Measurements from ENCODE around the gene SUSD3. TPM values are rescaled to one million over a fixed set of nuclear protein-coding genes. Genes with fewer than 3 reads are reported as not detected.
A peak's percentile ranks its signal among the peaks of the same experiment; 100 is the strongest.

The SUSD3 gene
- total RNA-seq, 1 donor from 2014 or later: 1.7 TPM

- intact Hi-C loops (cut with DNase I): no loop called here
- no peak for ATAC-seq
- peak; percentile 64 for DNase-seq (ENCODE audit: missing footprints)
Observed at GRCh38 chr9:93127395-93127911, 69.0 kb downstream of the SUSD3 start.

DNA sequence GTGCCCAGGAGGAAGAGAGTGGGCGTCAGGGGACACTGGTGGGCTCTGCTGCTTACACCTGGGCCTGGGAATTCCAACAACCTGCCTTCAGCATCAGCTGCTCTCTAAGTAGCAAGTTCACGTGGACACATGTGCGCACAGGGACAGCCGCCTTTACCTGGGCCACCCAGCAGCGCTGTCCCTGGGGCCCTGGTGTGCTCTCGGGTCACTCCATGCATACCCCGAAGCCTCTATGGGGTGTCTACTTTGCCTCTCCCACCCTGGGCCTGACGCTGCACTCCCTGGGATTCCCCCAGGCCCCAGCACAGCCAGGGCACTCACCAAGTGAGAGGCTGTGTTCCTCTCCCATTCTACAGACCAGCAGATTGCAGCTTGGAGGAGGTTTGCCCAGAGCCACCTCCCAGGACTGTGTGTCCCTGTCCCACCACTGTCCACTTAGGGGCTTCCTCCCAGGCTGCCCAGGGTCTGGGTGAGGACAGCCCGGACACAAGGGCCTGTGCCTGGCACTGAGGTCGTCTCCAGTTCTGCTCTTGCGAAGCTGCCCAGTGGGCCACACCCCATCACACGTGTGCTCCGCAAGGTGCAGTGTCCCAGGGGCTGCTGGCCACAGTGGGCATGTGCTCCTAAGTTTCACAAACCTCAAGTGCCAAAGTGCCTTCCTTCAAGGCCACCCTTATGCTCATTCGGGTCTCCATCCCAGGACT is 69.7 kb downstream of the SUSD3 start:
- intact Hi-C loops (cut with DNase I): no loop called here
- no peak for ATAC-seq
- DNase-seq (ENCODE audit: missing footprints): peak; percentile 55

DNA sequence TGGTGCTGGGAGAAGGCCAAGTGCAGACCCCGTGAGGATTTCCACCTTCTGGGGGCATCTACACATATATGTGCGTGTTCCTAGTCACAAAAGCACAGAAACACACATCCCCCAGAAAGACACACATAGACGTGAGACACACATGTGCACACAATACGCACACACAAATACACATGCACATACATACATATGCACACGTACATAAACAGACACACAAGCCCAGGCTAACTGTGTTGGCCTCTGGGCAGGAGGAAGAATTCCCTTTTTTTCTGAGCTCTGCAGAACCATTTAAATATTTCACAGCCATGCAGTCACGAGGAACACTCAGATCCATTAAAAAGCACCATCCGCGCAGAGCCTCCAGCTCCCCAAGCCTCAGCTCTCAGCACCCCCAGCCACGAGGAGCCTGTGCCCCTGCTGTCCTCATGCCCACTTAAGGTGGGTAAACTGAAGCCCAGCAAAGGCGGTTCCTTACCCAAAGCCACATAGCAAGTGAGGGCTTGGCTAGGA is 70.3 kb downstream of the SUSD3 start:
- ATAC-seq: no peak
- intact Hi-C loops (cut with DNase I): no loop called here
- peak; percentile 6 for DNase-seq (ENCODE audit: missing footprints)

- ATAC-seq (no peak), DNase-seq (ENCODE audit: missing footprints) (peak; percentile 75)
- intact Hi-C loops (cut with DNase I): no loop called here
Observed at GRCh38 chr9:93129286-93129685, 70.8 kb downstream of the SUSD3 start.

DNA sequence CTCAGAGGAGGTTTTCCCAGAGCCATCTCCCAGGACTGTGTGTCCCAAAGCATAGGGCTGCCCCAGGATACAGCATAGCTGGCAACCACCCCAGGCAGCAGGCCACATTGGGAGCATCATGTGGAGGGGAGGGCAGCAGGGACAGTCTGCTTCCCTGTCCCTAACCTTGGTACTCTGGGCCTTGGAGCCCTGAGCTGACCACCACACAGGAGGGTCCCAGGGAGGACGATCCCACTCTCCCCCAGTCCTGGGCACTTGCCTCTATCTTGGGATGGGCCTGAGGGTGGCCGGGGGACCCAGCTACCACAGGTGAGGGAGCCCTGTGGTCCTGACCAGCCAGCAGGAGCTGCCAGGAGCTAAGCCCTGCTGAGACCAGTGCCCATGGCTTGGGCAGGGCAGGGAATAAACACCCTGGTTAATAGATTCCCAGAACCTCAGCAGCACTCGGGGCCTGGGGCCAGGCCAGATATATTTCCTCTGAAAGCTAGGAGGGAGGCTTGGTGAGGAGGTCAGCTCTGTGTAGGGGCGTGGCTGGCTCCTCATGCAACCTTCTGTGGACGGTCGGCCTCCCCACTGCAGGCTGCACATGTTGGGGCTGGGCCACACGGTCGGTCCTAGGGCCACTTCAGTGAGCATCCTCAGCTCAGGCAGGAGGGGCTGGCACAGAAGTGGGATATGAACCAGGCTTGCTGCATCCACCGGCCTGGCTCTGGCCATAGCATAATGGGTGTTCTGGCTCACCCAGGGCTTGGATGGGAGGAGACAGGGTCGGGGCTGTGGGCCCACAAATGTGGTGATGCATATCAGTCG is 71.4 kb downstream of the SUSD3 start:
- peak; percentile 76 for DNase-seq (ENCODE audit: missing footprints)
- peak; percentile 42 for ATAC-seq

GRCh38 chr9:93130861-93131481 is 72.5 kb downstream of the SUSD3 start:
- ATAC-seq: peak; percentile 3
- intact Hi-C loops (cut with DNase I): loop anchor here (5.0 kb wide), 1 partner anchor 34 kb away; the partner anchor contains the start of gene CARD19
- DNase-seq (ENCODE audit: missing footprints): peak; percentile 80

More for the DNA sequence above, 71.4 kb downstream of the SUSD3 start:
- intact Hi-C loops (cut with DNase I): loop anchor here (5.0 kb wide), 1 partner anchor 33 kb away; the partner anchor contains the start of gene CARD19

DNA sequence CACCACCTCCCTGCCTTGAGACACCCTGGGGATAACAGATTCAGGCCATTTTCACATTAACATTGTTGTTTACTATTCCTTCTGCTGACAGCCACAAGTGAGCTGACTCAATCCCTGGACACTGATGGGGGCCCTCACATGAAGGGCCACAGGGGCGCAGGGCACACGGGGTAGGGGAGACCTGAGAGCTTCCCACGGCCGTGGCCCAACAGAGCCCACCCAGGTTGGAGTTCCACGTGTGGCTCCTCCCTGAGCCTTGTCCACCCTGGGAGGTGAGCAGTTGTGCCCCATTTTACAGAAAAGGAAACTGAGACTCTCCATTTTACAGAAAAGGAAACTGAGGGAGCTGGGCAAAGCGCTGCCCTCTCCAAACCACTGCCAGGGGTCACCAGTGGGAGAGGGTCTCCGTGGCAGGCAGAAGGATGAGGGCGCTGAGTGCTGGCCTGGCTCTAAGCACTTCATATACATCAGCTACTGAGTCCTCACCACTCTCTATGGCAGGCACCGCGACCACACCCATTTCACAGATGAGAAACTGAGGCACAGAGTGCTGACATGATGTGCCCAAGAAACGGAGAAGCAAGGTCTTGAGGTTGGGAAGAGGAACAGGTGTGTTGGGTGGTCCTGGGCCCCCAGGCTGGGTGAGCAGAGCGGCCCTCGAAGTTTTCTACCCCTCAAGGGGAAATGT is 73.2 kb downstream of the SUSD3 start:
- intact Hi-C loops (cut with DNase I): loop anchor here (2.0 to 5.0 kb wide), 2 partner anchors 21 to 34 kb away; partner anchors contain the start of gene CARD19

DNA sequence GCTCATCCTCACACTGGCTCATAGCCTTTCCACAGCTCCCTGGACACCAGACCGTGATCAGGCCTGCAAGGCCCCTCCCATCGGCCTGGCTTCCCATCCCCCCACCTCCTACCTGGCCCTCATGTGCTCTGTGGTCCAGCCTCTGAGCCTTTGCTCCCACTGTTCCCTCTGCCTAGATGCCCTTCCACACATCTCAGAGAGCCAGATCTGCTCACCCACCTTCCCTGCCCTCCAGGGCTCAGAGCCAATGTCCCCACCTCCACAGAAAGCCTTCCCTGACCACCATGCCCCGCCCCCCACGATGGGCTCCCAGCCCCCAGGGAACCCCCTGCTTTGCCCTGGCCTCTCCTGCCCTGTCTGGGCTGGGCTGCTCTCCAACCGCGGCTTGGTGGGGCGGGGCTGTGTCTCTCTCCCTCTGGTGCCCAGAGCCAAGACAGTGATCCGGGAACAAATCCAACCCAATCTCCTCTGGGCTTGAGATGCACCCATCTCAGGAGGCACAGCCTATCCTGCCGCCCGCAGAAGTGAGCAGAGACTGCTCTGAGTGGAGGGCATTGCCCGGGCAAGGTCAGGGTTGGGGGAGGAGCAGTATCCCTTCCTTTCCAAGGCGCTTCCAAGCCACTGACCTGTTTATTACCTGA is 73.9 kb downstream of the SUSD3 start:
- intact Hi-C loops (cut with DNase I): loop anchor here (2.0 to 5.0 kb wide), 2 partner anchors 22 to 35 kb away; partner anchors contain the start of gene CARD19
- peak; percentile 37 for ATAC-seq
- DNase-seq (ENCODE audit: missing footprints): peak; percentile 73

More for the DNA sequence above, 73.2 kb downstream of the SUSD3 start:
- no peak for ATAC-seq
- DNase-seq (ENCODE audit: missing footprints): peak; percentile 28

DNA sequence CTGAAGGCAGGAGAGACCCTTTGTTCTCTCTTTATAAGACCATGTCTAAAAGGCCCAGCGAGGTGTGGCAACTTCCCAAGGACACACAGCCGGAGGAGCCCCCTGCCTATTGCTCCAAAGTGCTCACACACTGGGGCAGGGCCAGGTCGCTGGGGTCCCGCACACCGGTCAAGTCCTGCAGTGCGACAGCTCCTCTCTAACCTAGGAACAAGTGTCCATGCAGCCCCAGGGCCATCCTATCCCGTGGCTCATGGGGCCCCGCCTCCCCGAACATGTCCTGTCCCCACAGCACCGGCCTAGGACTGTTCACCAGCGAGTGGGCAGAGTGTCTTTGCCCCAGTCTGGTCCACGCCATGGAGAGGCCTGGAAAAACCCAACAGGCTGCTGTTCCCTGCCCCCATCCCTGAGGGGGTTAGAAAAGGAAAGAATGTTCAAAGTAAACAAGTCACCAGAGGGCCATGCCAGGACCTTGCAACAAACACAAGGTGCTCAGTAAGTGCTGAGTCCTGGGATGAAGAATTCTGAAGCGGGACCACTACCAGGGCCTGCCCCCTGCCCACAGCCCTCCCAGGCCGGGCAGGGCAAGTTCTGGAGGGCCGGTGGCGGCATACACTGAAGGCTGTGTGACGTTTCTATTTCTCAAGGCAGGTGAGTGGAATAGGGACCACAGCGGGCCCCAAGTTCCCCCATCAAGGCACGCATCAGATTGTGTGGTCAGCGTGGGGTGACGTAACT is 74.6 kb downstream of the SUSD3 start:
- intact Hi-C loops (cut with DNase I): loop anchor here (2.0 to 5.0 kb wide), 2 partner anchors 22 to 36 kb away; partner anchors contain the start of gene CARD19
- DNase-seq (ENCODE audit: missing footprints): peak; percentile 75

DNA sequence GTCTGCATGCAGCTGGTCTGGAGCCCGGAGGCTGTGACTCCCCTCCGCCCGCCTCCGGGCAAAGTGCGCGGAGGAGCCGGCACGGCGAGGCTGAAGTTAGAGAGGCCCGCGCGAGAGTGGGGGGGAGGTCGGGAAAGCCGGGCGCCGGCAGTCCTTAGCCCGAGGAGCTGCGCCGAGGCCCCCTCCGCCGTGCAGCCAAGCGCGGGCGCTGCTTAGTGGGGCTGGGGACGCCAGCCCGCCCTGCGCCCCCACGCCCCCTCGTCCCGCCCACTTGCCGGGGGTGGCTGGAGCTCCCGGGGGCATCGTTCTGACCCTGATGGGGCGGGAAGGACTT is 75.1 kb downstream of the SUSD3 start:
- DNase-seq (ENCODE audit: missing footprints): peak; percentile 91
- peak; percentile 65 for ATAC-seq
- intact Hi-C loops (cut with DNase I): loop anchor here (2.0 to 5.0 kb wide), 2 partner anchors 23 to 36 kb away; partner anchors contain the start of gene CARD19

More for the DNA sequence above, 74.6 kb downstream of the SUSD3 start:
- ATAC-seq: peak; percentile 14

DNA sequence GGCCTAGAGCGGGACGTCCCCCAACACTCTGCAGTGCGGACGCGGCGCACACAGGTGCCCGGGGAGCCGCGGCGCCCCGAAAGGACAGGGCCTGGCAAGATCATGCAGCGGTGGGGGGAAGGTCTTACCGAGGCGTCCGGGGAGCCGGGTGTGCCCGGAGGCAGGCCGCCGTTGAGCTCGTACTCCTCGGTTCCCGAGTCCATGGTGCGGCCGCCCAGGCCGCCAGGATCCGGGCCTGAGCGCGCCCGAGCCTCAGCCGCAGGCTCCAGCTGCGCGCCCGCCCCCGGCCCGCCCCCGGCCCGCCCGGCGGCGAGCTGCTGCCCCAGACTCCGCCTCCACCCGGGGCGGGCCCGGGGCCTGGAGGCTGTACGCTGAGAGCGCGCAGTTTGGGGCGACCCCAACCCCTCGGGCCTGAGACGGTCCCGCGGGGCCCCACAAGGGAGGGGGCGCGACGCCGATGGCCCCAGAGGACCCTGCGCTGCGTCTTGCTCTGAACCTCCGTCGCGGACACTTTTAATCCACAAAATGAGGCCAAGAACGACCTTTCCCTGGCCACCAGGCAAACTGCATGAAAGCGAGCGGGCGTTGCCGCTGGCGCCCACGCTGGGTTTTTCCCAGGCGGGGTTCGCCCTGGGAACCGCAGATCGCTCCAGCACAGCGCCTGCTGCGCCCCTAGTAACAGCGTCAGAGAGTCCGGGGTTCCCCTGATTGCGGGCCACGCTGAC is 75.7 kb downstream of the SUSD3 start, which contains the start of gene NINJ1:
TSS of gene NINJ1 (minus strand) at position 237 of the 725 bp plus-strand sequence. CDS start at position 203, 34 bp downstream.
- DNase-seq (ENCODE audit: missing footprints) (peak; percentile 92), ATAC-seq (peak; percentile 87)
- intact Hi-C loops (cut with DNase I): loop anchor here (5.0 kb wide), 1 partner anchor 37 kb away; the partner anchor contains the start of gene CARD19

Other genes with a start within 250 kb of the SUSD3 start
- gene ZNF484, start 180.7 kb upstream of the SUSD3 start, total RNA-seq: 4.3 TPM
- 3.0 TPM for gene FGD3, start 111.2 kb upstream of the SUSD3 start, total RNA-seq
- gene CARD19, start 37.5 kb downstream of the SUSD3 start, total RNA-seq: 27.1 TPM
- gene NINJ1, start 75.5 kb downstream of the SUSD3 start, total RNA-seq: 55.5 TPM
- gene WNK2, start 125.4 kb downstream of the SUSD3 start, total RNA-seq: 200 TPM

Data from Right ventricle myocardium inferior (tissue), 1 donor.